Left cardiac atrium (tissue), 4 donors: Measurements from ENCODE around the gene FSTL4. TPM values are rescaled to one million over a fixed set of nuclear protein-coding genes. Genes with fewer than 3 reads are reported as not detected.

Experiments used
- ATAC-seq, 2 donors: fragments of 200-7000 bp; cut with Tn5 transposase; one replicate each; pipeline ENCODE4 v1.9.1; 2020; ENCODE audit warnings: mild to moderate bottlenecking in 2 of 2, moderate library complexity in 2 of 2
- DNase-seq: peaks from one replicate; pipeline ENCODE4 v3.0.0-alpha.2; 2020
- intact Hi-C, 2 donors: fragments of 100-400 bp; cut with DNase I; formaldehyde crosslinking; loops; one replicate each; pipeline versions ENCODE4 v1.14.1 to v1.15.1; 2022 to 2023
- total RNA-seq, 2 donors: library from RNA; stranded (reverse); fragmentation: NEBNext Ultra II Directional; extraction: Animal tissue kit (Norgen Biotek cat#: 25700); gene quantifications; one replicate each; pipeline ENCODE4 v1.2.1, GENCODE V29; 2021
- donor health status: DM: no; HTN: yes; CAD: no.
- donor health status: DM: no; HTN: yes; CAD: no; lungs with severe emphysema.
- donor health status: DM: yes; HTN: yes; CAD: no.
- donor health status: Dilated cardiomyopathy.

Gene FSTL4
- total RNA-seq, 2 donors from 2014 or later, result 0.21 TPM; not detected in 1

DNA sequence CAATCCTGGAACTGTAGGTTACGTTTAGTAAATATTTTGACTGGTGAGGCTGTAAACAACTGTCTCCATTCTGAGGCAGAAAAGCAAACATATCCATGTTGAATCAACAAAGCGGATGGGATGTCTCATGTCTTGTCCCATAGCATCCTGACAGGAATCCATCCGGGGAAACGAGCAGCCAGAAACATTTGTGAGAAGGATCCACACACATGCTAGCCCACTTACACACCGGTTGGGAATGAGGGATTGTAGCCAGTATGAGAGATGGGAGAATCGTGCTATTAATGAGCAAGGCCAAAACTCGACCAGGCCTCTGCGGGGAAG, 117.5 kb downstream of the FSTL4 start:
- no peak for ATAC-seq
- no peak for DNase-seq

DNA sequence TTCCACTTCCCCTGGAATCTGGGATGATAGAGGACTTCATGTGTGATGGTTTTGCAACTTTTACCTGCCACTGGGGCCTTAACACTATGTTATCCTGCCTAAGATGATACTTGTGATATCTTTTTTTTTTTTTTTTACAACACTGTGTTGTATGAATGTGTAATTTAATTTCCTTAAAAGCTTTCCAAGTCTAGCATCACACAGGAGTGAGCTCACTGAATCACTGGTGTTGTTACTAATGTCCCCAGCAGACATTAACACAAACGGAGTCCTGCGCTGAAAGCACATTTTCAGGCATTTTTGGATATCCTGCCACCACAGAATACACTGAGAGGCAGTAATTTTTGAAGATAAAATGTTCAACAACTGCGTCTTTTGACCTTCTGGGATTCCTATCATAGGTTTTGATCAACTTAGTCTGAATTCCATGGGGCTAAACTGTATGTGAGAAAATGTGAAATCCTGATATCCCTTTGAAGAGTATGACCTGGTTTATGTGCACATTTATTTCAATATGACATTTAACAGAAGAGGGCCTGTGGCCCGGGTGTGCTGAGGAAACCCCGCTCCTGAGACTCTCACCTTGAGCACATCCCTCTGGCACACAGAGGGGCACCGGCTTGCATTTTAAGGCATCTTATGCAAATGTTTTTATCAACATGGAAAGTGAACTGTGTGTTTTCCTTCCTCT, 118.0 kb downstream of the FSTL4 start:
- no peak for DNase-seq
- intact Hi-C loops, result no loop called here
- no peak for ATAC-seq

More for the DNA sequence above, 117.5 kb downstream of the FSTL4 start:
- intact Hi-C loops, result no loop called here

DNA sequence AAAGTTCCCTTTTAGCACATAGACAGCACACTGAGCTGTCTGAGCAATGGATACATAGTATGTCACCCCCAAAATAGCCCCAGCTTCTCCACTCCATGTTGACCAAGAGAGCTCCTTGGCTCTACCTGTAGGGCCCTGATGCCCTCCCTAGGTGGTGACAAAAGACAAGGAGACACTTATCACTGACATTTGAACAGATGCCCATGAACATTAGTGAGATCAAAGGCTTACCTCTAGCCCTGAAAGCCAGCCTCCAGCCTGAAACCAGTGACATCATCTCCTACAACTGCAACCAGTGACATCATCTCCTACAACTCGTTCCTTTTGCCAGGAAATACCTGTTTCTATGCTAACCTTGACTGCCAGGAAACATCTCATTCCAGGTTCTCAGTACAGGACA, 122.7 kb downstream of the FSTL4 start:
- ATAC-seq (no peak), DNase-seq (no peak)
- intact Hi-C loops, result no loop called here

DNA sequence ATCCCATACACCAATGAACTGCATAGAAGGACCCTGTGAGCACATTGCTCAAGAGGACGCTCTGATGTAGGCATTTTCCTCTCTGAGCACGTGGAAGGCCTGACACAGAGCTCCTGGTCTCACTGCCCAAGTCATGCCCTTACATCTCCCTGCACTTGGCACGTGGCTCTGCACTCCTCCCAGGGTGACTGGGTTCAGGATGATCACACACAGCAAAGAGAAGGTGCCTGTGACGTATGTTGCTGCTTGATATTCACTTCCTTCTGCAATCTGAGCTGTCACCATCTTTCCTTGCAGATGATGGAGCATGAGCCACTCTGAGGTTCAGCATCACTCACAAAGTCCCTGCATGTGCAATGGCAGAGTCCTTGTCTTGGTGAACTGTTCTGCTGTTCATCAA, 125.2 kb downstream of the FSTL4 start:
- intact Hi-C loops, result no loop called here
- DNase-seq (no peak), ATAC-seq (no peak)

DNA sequence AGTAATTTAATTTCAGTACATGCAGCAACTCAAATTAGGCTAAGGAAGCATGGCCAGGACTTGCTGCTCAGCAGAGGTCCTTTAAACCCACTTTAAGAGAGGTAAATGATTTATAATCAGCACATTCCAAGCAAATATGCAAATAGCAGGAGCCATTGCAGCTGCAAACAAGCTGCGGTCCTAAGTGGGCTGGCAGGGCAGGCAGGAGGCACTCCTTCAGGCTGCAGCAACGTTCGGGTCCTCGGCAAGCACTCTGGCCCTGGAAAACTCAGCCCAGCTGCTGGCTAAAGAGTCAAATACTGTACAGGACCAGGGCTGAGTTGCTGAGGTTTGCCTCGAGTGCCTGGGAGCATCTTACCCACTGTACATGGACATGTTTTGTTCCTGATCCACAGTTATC, 126.9 kb downstream of the FSTL4 start:
- intact Hi-C loops, result no loop called here
- no peak for ATAC-seq
- no peak for DNase-seq

DNA sequence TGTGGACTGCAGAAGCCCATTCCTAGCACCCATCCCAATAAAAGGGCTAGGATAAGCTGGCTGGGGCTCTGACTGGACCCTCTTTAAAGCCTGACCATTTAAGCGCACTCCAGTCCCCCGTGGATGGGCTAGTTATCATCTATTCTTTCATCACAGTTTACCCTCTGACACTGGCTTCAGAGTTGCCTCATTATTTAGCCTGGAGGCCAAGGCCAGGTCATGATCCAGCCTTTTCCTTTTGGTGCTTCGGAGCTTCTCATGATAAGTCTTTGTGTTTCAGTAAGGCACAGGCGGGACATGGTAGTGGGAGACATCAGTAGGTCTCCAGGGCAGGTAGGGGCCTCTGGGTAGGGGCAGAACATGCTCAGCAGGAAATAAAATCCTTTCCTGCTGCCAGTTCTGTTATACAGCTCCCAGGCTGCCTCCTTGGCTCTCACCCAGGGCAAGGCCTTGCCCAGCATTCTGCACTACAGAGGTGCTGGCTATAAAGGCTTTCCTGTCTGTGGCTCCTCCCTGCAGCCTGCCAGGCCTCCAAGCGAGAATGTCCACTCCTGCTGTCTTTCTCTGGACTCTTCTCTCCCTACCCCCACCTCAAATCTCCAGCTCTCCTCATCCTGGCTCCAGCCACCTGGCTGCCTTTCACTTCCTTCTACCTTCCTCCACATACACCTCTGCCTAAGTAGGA, 128.8 kb downstream of the FSTL4 start:
- peak; percentile 30 to 79 for ATAC-seq
- intact Hi-C loops, result no loop called here
- no peak for DNase-seq

DNA sequence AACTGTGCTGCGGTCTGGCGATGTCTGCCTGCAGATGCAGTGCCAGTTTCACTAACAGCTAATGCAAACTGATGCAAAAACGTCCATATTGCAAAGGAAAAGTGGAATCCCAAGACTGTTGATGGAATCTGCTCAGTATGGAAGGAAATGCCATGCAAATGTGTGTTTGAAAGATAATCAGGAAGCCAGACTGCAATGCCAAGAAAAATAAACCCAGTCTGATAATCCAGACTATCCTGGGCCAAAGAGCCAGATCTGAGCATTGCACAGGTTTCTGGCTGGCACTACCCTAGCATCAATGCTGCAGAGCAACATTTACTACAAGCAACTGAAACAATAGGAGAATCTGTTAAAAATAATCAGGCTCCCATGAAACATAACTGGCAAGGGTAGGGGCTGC, 130.3 kb downstream of the FSTL4 start:
- DNase-seq (no peak), ATAC-seq (peak in 1 of 2 donors; percentile 44)
- intact Hi-C loops, result no loop called here

DNA sequence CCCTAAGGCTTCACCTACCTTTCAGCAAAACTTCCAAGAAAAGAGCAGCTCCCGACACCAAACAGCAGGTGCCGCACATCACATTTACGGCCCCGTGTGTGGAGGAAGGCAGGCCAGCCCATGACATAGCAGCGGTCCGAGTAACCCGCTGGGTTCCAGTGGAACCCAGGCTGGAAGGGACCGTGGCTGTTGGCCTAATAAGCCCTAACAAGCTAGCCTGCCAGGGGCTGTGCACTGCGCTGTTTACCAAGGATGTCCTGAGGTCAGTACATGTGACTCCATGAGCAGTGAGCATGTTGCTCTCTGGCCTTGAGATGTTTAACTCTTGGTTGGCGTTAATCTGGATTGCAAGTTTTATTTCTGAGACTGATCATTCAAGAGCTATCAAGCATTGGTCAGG, 131.5 kb downstream of the FSTL4 start:
- intact Hi-C loops, result no loop called here
- DNase-seq (no peak), ATAC-seq (no peak)

DNA sequence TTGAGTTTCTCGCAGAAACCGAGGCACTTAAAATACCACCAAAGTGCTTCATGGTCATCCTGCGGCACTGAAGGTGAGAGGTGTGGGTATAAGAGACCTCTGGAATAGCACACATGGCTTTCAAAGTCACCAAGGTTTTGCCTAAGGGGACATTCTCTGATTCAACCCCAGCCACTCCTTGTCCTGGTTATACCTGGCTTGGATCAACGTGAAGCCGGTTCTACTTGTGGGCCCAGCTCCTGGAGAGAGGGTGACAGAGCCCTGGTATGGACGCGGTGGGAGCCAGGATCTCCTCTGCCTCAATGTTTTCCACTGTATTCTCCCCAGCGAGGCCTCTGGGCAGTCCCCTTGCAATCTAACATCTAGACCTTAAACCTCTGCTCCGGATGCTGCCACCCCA, 132.0 kb downstream of the FSTL4 start:
- ATAC-seq, result no peak
- intact Hi-C loops, result no loop called here
- DNase-seq, result no peak

DNA sequence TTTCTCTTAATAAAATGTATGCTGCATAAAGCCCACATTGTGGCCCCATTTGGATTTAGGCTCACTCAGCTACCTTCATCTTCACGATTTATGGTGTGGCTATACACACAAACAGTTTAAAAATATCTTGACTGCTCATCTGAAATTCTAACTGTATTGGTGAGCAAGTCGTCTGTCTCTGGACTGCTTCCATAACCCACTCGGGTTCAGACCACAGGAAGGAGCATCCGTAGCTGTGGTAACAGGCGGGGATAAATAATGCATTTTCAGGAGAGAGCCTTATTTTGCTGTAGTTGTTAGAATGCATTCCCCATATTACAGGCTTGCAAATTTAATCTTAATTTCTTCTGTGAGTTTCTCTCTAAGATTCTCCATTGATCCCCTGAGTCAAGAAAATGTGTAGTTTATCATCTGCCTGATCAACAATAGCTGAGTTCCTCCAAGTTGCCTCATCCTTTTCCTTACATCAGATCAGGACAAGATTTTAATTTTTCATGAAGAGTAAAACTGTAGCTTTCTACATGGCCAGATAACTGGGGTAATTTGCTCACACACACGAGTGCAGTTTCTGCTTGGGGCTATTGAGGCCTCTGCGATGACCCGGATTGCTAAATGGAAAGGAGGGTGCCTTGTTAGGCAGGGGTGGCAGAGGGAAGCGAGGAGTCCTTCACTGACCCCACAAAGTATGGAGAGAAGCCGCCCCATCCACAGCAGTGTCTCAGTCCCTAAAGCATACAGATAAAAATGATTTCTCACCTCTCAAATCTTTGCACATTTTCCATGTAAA, 133.9 kb downstream of the FSTL4 start:
- intact Hi-C loops, result no loop called here
- no peak for DNase-seq
- ATAC-seq, result no peak

DNA sequence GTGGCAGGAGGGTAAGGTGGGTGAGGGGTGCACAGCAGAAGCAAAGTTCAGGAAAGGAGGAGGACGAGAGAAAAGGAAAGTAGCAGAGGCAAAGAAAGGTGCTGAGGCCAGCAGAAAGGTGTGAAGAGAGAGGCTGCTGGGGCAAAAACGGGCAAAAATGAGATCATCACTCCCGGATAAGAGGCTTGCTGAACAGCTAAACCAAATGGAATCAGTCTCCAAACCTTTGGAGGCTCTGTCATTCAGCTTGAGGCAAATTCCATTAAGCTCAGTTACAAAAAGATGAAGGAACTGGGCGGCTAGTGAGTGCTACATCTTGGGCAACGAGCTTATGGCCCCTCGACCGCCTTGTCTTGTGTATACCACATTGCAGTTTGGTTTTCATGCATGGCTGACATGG, 136.4 kb downstream of the FSTL4 start:
- intact Hi-C loops, result no loop called here
- no peak for DNase-seq
- no peak for ATAC-seq

DNA sequence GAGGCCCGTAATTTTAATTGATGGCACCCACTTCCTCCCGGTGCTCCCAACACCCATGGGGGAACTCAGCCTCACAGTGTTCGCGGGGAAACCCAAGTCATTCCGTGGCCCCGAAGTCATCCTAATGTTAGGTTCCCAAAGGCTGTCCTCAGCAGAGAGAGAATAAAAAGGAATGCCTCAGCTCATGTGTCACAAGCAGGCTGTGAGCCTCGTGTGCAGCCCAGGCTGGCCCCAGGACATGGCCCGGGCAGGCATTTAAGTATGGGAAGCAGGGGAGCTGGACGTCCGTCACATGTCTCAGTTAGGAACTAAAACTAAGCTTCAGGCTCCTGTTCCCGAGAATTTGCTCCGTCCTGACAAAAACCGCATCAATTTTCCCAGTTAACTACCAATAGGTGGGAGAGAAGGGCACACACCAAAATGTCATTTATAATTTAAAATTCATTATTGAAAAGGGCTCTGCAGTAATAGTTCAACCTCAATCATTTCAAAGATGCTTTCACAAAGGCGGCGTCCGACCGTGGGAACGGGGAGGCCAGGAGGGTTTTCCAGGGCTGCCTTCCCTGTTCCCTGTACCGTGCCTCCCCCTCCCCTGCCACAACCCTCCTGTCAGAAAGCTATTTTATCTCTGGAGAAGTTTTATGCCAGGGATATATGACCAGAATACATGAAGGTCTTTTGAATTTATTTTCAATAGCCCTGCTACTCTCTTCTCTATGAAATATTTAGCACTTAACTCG, 137.3 kb downstream of the FSTL4 start:
- intact Hi-C loops, result no loop called here
- DNase-seq (no peak), ATAC-seq (no peak)

DNA sequence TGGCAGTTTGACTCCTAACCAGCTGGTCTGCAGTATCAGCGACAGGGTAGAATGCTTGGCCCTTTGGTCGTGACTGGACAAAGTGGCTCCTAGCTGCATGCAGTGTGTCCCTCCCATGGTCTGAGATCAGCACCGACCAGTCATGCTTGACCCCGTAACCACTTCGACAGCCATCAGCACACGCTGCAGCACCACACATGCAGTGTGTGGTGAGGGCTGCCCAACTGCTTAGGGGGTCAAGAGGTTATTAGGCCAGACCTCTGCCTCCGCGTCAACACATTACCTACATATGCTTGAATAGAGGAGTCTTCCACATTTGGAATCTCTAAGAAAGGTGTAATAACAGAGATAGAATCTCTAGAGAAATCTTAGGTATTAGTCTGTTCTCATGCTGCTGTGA, 139.1 kb downstream of the FSTL4 start:
- DNase-seq (no peak), ATAC-seq (no peak)
- intact Hi-C loops, result no loop called here

DNA sequence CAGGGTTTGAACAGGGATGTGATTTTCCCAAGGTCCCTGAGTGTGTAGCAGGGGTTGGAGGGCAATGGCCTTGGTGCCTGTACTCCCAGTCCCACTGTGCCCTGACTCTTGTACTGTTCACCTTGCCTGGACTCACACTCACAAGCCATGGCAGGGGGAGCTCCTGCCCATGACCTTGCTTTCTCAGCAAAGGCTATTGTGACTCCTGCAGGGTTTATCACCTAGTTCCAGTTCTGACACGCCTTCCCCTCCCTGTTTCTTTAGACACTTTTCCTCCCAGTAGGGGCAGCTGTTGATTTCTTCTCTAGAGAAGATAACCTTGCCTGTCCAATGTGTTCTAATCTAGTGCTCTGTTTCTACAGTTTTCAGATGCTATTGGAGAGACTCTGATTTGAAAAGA, 139.5 kb downstream of the FSTL4 start:
- no peak for ATAC-seq
- intact Hi-C loops, result no loop called here
- DNase-seq, result no peak

DNA sequence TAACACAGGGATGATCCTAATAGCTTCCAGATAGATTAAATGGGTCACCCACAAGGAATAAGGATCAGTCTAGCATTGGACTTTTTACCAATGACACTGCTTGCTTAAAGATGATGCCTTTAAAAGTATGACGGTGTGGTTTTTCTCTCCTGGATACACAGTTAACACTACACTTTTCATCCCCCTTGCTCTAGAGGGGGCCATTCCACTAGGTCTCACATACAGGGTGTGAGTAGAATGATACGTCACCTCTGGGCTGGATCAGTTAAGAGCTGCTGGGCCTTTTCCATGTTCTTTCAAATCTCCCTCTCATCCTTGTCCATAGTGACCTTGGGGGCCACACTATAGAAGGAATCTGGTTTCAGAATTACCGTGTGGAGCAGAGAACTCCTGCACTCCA, 140.6 kb downstream of the FSTL4 start:
- intact Hi-C loops, result no loop called here
- DNase-seq, result no peak
- ATAC-seq, result no peak

DNA sequence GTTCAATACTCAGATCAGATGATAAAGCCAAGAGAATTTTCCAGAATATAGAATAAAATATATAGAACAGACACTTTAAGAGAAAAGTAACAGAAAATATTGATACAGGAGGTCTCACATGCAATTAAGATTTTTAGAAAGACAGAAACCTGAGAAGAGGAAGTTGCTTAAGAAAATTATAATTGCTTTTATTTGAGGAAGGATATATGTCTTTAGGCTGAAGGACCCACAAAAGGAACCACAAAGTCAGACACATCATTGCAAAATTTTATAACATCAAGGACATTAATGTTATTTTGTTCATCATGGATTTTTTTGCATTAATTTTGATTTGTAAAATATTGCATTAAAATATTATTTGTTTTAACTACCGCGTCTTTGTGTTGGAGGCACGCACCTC, 141.5 kb downstream of the FSTL4 start:
- ATAC-seq, result no peak
- intact Hi-C loops, result no loop called here
- no peak for DNase-seq

DNA sequence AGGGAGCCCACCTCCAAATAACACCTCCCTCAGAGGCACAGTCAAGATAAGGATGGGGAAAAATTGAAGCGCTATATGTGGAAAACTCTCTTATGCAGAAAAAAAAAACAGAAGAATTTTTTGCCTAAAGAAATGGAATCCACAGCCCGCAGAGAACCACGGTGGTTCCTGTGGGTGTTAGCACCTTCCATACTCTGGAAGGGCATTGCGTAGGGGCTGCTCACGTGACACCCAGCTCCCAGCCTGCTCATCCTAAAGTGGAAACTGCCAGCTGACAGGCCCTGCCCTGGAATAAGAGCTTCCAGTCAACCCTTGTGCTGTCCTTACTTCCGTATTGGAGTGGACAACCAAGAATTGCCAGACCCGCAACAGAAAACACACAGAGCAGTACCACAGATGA, 142.5 kb downstream of the FSTL4 start:
- DNase-seq (no peak), ATAC-seq (no peak)
- intact Hi-C loops, result no loop called here

DNA sequence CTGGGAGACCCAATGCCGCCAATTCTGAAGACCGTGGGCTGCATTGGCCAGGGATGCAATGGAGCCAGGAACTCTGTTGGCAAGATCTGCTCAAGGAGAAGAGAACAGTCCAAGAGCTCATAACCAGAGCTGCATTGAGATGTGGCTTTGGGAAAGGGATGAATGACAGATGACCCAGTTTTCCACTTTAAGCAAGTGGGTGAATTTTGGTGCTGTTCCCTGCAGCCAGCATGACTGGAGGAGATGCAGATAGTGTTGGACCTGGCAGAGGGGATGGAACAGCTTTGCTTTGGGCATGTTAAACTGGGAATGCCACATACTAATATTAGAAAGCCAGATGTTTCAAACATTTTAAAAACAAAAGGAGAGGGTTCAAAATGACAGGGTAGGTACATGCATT, 143.1 kb downstream of the FSTL4 start:
- intact Hi-C loops, result no loop called here
- peak in 1 of 2 donors; percentile 13 for ATAC-seq
- DNase-seq, result no peak

DNA sequence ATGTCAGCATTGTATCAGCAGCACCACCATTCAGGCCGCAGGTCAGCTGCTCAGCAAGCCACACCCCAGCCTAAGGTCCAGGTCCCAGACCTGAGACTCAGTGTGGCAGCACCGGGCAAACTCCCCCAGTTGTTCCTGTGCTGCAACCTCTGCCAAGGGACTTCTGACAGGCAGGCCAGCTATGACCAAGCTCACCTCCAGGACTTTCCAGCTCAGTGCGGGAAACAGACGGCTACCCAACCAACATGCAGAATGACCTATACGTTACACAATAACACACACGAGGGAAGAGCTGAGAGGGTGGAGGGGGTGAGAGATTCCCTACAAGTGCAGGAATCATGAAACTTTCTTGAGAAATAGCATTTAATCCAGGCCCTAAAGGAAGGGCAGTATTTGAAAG, 143.7 kb downstream of the FSTL4 start:
- intact Hi-C loops, result no loop called here
- DNase-seq, result no peak
- no peak for ATAC-seq

DNA sequence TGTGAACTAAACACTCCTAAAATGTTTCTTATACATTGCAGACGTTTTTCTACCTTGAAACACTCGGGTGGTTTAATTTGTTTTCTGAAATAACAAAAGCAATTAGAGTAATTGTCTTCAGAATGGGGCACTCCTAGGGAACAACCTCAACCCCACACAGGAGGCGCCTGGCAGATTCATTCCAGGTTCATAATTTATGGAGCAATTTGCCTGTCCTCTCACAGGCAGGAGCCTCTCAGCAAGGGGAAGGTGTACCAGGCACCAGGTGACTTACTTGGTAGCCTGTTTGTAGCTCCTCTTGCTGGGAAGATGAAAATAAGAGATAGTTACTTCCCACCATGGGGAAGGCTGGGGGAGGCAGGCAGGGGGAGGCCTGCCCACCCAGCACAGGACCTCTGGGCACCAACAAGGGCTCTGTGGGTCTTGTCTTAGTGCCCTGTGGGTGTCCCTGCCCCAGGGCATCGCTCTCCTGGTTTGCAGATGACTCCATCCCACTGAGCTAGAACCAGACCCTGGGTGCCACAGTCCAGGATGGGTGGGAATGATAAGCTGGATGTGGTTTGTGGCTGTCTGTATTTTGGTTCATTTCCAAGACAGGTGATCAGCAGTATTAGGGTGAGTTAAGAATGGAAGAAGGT, 144.4 kb downstream of the FSTL4 start:
- no peak for ATAC-seq
- DNase-seq, result no peak
- intact Hi-C loops, result no loop called here
